GM19025 (cell line): ENCODE measurements around the gene ERO1B.
"Not testable (repeated sequence)": the region's sequence is repeated elsewhere in the genome, so short reads cannot be mapped to it uniquely, and the experiment has no call there.

Source experiments
- ATAC-seq: cut with Tn5 transposase; IDR thresholded peaks from one replicate; pipeline ENCODE4 v1.9.1; 2021; ENCODE audit warnings: mild to moderate bottlenecking, low read depth, moderate library complexity; ENCODE audit not compliant: unreplicated experiment

Gene ERO1B, protein sequence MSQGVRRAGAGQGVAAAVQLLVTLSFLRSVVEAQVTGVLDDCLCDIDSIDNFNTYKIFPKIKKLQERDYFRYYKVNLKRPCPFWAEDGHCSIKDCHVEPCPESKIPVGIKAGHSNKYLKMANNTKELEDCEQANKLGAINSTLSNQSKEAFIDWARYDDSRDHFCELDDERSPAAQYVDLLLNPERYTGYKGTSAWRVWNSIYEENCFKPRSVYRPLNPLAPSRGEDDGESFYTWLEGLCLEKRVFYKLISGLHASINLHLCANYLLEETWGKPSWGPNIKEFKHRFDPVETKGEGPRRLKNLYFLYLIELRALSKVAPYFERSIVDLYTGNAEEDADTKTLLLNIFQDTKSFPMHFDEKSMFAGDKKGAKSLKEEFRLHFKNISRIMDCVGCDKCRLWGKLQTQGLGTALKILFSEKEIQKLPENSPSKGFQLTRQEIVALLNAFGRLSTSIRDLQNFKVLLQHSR

DNA sequence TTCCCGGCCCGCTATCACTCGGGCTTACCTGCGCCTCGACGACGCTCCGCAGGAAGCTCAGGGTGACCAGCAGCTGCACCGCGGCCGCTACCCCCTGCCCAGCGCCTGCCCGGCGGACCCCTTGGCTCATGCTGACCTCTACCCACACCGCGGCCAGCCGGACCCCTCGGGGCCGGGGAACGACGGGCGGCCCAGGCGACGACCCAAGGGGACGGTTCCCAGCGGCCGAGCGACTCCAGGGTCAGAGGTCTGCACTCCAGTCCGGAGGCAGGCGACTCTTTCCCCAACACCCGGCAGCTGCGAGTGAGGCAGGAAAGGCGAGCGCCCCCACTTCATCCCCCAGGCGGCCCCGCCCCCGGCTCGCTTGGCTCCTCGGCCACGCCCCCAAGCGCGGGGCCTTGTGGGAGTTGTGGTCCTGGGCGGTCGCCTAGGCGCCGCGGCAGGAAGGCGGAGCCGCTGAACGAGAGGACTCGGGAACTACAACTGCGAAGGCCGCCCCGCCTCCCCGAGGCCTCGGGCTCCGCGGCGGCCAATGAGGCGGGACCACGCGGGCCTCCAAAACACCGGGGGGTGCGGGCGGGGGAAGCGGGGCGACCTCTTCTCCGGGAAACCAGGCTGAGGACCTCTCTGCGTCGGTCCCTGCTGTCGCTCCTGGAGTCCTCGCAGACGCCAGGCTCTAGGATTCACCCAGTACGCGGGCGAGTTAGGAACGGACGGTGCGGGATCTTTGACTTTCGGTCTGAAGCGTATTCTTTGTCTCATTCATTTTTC, at the start of gene ERO1B:
Gene ERO1B, minus strand, starts transcription at position 305 of the 771 bp plus-strand sequence. Its CDS starts 175 bp downstream, at position 130.
- peak; percentile 84 for ATAC-seq

- not testable (repeated sequence) for ATAC-seq
Observed at GRCh38 chr1:236331412-236331811, 49.7 kb upstream of the ERO1B start.

DNA sequence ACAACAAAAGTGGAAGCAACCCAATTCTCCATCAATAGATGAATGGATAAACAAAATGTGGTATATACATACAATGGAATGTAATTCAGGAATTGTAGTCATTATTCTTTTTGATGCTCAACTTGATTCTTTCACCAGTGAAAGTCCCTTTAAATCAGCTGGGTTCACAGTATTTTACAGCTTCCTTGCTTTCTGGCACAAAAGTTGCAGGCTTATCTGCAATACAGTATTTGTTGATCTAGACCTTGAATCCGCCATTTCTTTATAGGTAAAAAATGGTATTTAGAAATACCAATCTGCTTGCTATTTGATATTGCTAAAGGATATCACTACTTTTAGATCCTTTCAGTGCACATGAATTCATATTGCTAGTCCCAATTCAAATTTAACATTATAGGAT, 44.7 kb upstream of the ERO1B start:
- no peak for ATAC-seq

DNA sequence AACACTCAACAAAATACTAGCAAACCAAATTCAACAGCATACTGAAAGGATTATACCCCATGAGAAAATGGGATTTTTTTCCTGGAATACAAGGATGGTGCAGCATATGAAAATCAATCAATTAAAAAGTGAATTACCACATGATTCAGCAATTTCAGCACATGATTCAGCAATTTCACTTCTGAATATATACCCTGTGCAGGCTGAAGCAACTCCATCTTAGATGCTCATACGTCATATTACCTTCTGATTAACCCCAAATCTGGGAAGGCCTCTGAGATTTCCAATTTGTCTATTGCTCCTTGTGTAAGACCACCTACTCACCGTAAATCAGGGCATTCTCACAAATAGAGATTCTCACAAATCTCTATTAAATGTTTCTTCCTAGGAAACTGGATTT, 43.8 kb upstream of the ERO1B start:
- no peak for ATAC-seq

DNA sequence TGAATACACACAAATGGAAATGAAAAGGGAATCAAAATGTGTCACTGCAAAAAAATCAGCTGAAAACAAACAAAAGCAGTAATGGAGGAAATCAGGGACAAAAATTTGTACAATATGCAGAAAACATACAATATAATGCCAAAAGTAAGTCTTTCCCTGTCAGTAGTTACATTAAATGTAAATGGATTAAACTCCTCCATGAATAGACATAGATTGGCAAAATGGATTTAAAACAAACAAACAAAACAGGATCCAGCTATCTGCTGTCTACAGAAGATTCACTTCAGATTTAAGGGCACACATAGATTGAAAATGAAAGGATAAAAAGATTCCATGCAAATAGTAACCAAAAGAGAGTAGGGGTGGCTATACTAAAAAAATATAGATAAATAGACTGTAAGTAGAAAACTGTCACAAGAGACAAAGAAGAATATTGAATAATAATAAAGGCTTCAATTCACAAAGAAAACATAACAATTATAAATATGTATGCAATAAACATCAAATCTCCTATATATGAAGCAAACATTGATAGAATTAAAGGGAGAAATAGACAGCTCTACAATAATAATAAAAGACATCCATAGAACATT, 42.2 kb upstream of the ERO1B start:
- no peak for ATAC-seq

- ATAC-seq: no peak
Observed at GRCh38 chr1:236322566-236323409, 41.0 kb upstream of the ERO1B start.

DNA sequence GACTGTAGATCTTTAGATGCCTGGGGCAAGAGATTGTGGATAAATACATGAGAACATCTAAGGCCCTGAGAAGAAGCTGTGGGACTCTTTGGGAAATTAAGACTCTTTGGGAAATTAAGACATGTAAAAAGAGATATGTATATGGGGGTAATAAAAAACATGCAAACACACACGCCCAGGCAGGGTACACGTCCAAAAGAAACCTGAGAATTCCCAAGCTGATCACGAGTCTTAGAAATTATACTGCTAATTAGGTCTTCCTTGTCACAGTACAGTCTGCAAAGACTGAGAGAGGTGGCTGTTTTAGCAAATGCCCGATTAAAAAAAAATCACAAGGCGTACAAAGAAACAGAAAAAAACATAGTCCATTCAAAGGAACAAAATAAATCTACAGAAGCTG, 39.3 kb upstream of the ERO1B start:
- no peak for ATAC-seq

- ATAC-seq: no peak
Observed at GRCh38 chr1:236320671-236321070, 38.9 kb upstream of the ERO1B start.

GRCh38 chr1:236320214-236320613, 38.5 kb upstream of the ERO1B start:
- ATAC-seq: no peak

- no peak for ATAC-seq
Observed at GRCh38 chr1:236316437-236316836, 34.7 kb upstream of the ERO1B start.

DNA sequence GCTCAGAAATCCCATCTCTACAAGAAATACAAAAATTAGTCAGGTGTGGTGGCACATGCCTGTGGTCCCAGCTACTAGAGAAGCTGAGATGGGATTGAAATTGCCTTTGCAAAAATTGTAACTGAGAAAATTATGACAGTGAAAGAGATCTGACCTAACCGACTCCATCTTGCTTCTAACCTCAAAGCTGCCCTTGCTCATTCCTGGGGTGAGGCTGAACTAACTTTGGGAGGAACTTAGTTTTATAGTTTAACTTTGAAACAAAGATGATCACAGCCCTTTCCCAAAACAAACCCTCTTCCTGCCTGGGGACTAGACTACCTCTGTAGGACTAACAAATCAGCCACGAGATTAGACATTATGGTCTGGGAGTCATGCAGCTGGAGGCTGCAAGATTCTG, 33.8 kb upstream of the ERO1B start:
- ATAC-seq: no peak

DNA sequence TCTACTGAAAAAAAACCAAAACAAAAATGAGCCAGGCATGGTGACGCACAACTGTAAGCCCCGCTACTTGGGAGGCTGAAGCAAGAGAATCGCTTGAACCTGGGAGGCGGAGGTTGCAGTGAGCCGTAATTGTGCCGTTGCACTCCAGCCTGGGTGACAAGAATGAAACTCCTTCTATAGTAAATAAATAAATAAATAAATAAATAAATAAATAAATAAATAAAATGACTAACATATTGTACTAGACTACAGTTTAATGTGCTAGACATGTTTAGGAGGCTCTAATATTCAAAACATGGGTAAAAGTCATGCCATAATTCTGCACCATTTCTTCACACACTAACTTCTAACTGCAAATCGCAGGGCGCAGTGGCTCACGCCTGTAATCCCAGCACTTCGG, 33.3 kb upstream of the ERO1B start:
- no peak for ATAC-seq

DNA sequence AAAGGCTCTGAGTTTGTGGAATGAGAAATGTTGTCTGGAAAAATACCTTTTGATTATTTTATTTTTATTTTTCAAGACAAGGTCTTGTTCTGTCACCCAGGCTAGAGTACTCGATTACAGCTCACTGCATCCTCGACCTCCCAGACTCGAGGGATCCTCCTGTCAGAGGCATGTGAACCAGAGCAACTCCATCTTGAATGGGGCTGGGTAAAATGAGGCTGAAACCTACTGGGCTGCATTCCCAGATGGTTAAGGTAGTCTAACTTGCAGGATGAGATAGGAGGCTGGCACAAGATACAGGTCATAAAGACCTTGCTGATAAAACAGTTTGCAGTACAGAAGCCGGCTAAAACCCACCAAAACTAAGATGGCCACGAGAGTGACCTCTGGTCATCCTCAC, 32.3 kb upstream of the ERO1B start:
- ATAC-seq: not testable (repeated sequence)

- ATAC-seq: no peak
Observed at GRCh38 chr1:236313427-236313826, 31.7 kb upstream of the ERO1B start.

GRCh38 chr1:236311040-236311439, 29.3 kb upstream of the ERO1B start:
- no peak for ATAC-seq

- ATAC-seq: no peak
Observed at GRCh38 chr1:236308827-236309226, 27.1 kb upstream of the ERO1B start.

DNA sequence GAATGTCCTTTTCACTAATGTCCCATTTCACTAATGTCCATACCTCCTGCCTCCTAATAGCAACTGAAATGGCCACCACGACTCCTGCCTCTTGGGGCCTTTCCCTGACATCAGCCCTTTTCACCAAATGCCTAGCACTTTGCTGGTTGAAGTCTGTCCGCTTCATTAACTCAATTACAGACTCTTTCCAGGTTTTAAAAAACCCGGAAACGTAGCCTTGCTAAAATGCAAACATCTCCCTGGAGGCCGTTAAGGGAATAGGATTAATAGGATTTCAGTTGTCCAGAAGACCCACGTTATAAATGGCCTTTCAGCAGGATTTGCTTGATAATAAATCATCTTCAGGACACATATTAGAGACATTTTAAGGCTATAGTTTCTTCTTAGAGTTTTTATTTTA, 25.7 kb upstream of the ERO1B start:
- no peak for ATAC-seq

- no peak for ATAC-seq
Observed at GRCh38 chr1:236304682-236305081, 22.9 kb upstream of the ERO1B start.

DNA sequence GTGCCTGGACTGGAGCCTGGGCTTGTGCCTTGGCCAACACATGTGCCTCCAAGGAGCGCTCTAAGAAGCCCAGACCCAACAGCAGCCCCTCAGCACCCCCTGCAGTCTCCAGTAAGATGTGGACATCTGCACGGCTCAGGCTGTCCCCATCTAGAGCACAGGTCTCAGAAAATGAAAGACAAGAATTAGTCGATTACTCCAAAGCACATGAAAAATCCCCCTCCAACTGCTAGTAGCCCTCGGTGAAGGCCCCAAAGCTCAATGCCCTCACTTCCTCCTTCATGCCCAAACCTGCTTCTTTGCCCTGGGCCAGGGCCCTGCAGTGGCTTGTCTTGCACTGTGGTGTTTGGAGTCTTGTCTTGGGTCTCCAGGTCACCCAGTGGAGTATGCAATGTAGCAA, 21.9 kb upstream of the ERO1B start:
- ATAC-seq: peak; percentile 69

GRCh38 chr1:236302941-236303340, 21.2 kb upstream of the ERO1B start:
- ATAC-seq: no peak
